ENCODE measurements around the gene KSR2. TPM values are rescaled to one million over a fixed set of nuclear protein-coding genes. Genes with fewer than 3 reads are reported as not detected.

Gene KSR2
- total and polyA plus RNA-seq, 2 experiments from 2014 or later = under 0.01 to 0.02 TPM

DNA sequence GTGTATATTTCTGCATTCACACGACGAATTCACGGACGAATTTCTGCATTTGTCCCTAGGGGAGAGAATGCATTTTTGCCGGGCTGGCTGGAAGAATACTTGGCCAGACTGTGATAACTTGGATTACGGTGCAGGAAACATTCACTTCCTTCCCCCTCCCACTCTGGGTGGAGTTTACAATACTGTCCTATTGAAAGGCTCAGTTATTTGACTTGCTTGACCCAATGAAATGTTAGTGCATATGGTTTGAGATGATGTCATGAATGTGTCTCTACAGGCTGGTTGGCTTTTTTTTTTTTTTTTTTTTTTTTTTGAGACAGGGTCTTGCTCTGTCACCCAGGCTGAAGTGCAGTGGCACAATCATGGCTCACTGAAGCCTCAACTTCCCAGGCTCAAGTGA, 516.7 kb downstream of the KSR2 start:
- no peaks in the 10 kb centered on the region for H3K9me3 ChIP-seq (ENCODE audit: low read depth)
- TF ChIP-seq, protein P1, sequence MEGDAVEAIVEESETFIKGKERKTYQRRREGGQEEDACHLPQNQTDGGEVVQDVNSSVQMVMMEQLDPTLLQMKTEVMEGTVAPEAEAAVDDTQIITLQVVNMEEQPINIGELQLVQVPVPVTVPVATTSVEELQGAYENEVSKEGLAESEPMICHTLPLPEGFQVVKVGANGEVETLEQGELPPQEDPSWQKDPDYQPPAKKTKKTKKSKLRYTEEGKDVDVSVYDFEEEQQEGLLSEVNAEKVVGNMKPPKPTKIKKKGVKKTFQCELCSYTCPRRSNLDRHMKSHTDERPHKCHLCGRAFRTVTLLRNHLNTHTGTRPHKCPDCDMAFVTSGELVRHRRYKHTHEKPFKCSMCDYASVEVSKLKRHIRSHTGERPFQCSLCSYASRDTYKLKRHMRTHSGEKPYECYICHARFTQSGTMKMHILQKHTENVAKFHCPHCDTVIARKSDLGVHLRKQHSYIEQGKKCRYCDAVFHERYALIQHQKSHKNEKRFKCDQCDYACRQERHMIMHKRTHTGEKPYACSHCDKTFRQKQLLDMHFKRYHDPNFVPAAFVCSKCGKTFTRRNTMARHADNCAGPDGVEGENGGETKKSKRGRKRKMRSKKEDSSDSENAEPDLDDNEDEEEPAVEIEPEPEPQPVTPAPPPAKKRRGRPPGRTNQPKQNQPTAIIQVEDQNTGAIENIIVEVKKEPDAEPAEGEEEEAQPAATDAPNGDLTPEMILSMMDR (IDR thresholded peaks at IDR 0.05; ENCODE audit: low read depth, low read length) = no peak

DNA sequence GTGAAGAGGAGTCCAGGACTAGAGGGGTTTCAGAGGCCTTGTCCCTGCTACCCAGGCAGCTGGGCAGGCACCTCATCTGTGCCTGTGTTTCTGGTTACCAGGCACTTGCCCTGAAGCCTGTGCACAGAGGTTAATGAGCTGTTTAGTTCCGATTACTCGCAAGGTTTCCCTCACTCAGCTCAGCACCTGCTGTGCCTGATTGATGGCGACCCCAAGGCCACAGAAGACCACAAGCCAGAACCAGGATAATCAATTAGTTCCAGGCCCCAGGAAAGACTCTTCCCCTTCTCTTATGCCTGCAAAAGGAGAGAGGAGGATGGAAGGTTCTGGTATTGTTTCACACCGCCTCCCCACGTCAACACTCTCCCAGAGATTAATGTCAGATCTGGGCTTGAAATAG, 518.6 kb downstream of the KSR2 start:
- DNase-seq (ENCODE audit: low read depth in 1 of 2, low spot score in 1 of 2) = no peak
- H3K27ac ChIP-seq = no peak overlapping the region

More for the DNA sequence above, 516.7 kb downstream of the KSR2 start:
- no peaks in the 10 kb centered on the region for H3K27me3 ChIP-seq
- H3K36me3 ChIP-seq = no peaks in the 10 kb centered on the region
- H3K4me3 ChIP-seq = no peak overlapping the region
- DNase-seq (ENCODE audit: low read depth in 1 of 2, low spot score in 1 of 2) = no peak
- H3K27ac ChIP-seq = no peak overlapping the region
- no peaks in the 10 kb centered on the region for H3K4me1 ChIP-seq (ENCODE audit: low read depth)

DNA sequence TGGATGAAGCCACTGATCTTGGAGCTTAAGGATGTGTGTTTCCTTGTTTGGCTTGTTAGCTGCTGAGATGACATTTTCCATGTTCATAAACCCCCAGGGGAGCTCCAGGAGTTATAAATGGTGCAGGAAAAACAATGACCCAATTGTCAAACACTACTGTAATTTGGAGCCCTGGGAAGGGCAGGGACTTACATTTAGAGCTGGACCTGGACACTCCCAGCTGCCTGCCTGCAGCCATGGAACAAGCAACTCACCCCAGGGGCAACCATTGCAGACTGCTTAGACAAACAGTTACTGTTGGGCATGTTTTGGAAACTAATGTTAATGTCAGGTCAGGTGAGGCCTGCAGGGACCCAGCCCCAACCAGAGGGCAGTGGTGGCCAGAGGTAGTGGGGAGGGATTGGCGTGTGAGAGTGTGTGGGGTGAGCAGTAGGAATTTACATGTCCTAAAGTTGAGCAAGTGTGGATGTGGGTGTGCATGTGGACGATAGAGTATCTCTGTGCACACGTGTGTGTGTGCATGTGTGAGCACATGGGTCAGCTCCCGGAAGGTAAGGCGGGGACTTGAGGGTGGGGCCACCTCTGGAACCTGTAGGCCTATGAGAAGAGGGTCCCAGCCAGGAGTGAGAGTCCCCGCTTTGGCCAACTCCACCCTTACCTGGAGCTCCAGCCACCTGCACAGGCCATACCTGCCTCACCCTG, 521.0 kb downstream of the KSR2 start:
- TF ChIP-seq, protein P1 (IDR thresholded peaks at IDR 0.05; ENCODE audit: low read depth, low read length) = no peak
- H3K4me3 ChIP-seq = no peak overlapping the region
- no peak overlapping the region for H3K27ac ChIP-seq
- no peak for DNase-seq (ENCODE audit: low read depth in 1 of 2, low spot score in 1 of 2)
- no peaks in the 10 kb centered on the region for H3K9me3 ChIP-seq (ENCODE audit: low read depth)
- H3K4me1 ChIP-seq (ENCODE audit: low read depth) = no peaks in the 10 kb centered on the region
- no peaks in the 10 kb centered on the region for H3K27me3 ChIP-seq
- no peaks in the 10 kb centered on the region for H3K36me3 ChIP-seq

More for the DNA sequence above, 518.6 kb downstream of the KSR2 start:
- Histone ChIP-seq H3K27me3 (no peaks in the 10 kb centered on the region), H3K36me3 (no peaks in the 10 kb centered on the region), H3K4me1 (ENCODE audit: low read depth) (no peaks in the 10 kb centered on the region), H3K9me3 (ENCODE audit: low read depth) (no peaks in the 10 kb centered on the region), H3K4me3 (no peak overlapping the region)
- TF ChIP-seq, protein P1 (IDR thresholded peaks at IDR 0.05; ENCODE audit: low read depth, low read length) = no peak

DNA sequence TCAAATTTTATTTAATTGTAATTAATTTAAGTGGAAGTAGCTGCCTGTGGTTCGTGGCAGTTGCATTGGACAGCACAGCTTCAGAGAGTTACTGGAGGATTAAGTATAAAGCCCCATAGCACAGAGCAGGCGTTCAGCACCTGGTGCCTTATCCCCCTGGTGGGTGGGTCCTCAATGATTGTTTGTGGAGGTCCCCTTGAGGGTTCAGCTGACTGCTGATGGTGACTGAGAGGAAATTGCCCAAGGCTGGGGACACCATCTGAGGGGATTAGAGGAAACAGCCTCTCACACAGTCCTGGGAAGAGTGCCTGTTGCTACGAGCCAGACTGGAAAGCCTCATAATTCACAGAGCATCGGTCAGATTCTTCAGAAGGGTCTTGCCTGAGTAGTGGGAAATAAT, 524.0 kb downstream of the KSR2 start:
- no peak overlapping the region for H3K4me3 ChIP-seq
- H3K9me3 ChIP-seq (ENCODE audit: low read depth) = no peaks in the 10 kb centered on the region
- DNase-seq (ENCODE audit: low read depth in 1 of 2, low spot score in 1 of 2) = no peak
- no peaks in the 10 kb centered on the region for H3K36me3 ChIP-seq
- H3K27me3 ChIP-seq = no peaks in the 10 kb centered on the region
- H3K27ac ChIP-seq = no peak overlapping the region
- H3K4me1 ChIP-seq (ENCODE audit: low read depth) = no peaks in the 10 kb centered on the region
- TF ChIP-seq, protein P1 (IDR thresholded peaks at IDR 0.05; ENCODE audit: low read depth, low read length) = no peak

- no peaks in the 10 kb centered on the region for H3K36me3 ChIP-seq
- H3K27ac ChIP-seq = no peak overlapping the region
- H3K4me1 ChIP-seq (ENCODE audit: low read depth) = no peaks in the 10 kb centered on the region
- DNase-seq (ENCODE audit: low read depth in 1 of 2, low spot score in 1 of 2) = peak in 1 of 2 donors; percentile 0
- H3K4me3 ChIP-seq = no peak overlapping the region
- H3K9me3 ChIP-seq (ENCODE audit: low read depth) = no peaks in the 10 kb centered on the region
- TF ChIP-seq, protein P1 (IDR thresholded peaks at IDR 0.05; ENCODE audit: low read depth, low read length) = no peak
- H3K27me3 ChIP-seq = no peaks in the 10 kb centered on the region
Measured at GRCh38 chr12:117441751-117442150, 527.0 kb downstream of the KSR2 start.
